Stimulated activated CD4-positive, alpha-beta T cell treated with anti-CD3 and anti-CD28 coated beads, TNF-alpha, amount 100 ng/mL, for 1 hour (primary cell): ENCODE measurements around the gene CSPG4.
A peak's percentile ranks its signal among the peaks of the same experiment; 100 is the strongest.
"Not testable (repeated sequence)": the region's sequence is repeated elsewhere in the genome, so short reads cannot be mapped to it uniquely, and the experiment has no call there.

Experiments
- DNase-seq, 3 donors: peaks; one replicate each; pipeline ENCODE4 v3.0.0-alpha.2; 2020; ENCODE audit warnings: low read depth in 3 of 3, low spot score in 1 of 3

The CSPG4 gene

DNA sequence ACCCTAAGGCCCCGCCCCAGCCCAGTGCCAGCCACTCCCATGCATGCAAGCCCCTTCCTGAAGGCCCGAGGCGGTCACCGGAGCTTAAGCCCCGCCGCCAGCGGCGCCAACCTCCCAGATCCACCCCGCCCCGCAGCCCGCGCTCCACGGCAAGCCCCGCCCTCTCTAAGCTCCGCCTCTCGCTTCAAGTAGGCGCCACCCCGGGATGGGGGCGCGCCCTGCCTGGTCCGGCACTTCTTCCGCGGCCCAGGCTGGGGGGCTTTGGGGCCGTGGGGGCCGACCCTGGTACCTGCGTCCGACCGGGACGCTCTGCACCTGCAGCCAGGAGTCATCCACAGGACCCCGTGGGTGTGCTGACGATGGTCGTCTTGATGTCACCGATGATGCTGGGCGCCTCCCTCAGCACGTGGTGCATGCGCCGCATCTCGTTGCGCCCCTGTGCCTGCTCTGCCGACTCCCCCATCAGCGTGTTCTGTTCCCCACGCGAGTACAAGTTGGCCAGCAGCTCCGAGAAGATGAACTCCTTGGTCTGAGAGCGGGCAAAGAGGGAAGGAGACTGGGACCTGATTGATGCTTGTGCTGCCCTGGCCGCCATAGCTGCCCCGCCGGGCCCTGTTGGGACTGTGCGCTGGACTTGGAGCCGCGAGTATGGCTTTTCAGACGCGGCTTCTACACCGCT, 26.1 kb upstream of the CSPG4 start:
- peak; percentile 65 to 83 (median 78) for DNase-seq

DNA sequence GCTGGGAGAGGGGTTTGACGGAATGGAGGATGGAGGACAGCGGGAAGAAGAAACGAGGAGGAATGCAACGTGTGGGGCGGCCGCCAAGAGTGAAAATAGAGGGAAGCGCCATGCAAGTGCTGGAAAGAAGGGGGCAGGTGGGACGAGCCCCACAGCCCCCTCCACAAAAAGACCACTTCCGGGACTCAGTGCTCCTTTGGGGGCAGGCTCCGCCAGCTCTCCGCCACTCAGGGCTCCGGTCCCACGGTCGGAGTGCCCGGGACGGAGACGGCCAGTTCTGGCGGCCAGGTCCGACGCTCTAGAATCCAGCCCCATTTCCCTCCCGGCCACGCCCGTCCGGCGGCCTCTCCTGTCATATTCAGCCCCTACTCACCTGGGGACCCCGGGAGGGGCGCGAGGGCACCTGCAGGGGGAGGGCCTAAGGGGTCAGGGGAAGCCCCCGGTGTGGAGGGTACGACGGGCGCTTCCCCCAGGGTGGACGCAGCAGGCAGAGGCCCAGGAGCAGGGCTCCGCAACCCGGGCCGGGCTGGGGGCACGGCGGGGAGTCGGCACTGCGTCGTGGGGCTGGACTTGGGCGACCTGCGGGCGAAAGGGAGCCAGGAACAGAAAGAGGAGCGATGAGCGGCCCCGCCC, 25.5 kb upstream of the CSPG4 start:
- DNase-seq: no peak

DNA sequence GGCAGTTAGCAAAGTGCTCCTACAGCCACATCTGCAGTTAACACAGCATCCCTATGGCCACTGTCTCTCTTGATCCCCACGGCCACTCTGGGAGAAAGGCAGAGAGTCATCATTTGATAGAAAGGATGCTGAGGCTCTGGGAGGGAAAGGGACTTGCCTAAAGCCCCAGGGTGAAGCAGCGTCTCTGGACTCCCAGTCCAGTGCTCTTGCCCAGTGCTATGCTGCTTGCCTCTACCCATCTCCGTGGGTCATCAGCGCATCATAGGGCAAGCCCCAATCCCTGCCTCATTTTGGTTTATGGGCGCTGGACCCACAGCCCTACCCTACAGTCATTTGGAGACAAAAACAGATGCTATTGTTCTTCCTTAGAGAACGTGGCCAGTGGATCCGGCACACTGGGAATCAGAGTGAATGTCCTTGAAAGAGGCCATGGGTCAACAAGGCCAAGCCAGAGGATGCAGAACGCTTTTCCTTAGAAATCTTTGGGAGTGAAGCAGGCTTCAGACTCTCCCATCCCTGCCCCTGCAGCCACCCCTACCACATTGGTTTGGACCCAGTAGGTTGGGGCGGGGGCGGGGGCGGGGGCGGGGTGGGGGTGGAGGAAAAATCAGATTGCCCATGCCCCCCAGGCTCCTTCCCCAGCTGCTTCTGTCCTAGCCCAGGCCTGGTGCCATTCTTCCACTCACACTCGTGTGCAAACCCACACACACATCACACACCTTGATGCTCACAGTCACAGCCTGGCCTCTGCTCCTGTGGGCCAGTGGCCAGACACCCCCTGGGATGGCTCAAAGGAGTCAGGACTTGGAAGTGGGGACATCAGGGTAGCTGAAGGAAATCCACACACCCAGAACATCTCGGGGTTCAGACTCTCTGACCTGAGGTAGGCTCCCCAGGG, 24.7 kb upstream of the CSPG4 start:
- not testable (repeated sequence) for DNase-seq

- no peak for DNase-seq
Measured at GRCh38 chr15:75736256-75736655, 23.6 kb upstream of the CSPG4 start.

DNA sequence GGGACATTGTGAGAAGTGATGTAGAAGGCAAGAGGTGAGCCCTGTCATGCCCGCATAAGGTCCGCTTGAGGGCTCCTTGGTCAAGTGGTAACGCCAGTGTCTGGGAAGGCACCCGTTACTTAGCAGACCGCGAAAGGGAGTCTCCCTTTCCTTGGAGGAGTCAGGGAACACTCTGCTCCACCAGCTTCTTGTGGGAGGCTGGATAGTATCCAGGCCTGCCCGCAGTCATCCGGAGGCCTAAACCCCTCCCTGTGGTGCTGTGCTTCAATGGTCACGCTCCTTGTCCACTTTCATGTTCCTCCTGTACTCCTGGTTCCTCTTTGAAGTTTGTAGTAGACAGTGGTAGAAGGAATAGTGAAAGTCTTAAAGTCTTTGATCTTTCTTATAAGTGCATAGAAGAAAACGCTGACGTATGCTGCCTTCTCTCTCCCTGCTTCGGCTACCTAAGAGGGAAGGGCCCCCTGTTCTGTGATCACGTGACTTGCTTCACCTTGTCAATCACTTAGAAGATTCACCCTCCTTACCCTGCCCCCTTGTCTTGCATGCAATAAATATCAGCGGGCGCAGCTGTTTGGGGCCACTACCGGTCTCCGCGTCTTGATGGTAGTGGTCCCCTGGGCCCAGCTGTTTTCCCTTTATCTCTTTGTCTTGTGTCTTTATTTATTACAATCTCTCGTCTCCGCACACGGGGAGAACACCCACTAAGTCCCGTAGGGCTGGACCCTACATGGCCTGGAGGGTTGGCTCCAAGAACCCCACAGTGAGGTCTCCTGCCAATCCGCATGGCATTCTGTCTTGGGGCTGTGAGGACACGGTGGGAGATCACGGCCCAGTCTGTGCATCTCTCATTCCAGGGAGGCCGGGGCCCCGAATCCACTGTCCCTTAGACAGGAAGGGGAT, 22.5 kb upstream of the CSPG4 start:
- not testable (repeated sequence) for DNase-seq

DNA sequence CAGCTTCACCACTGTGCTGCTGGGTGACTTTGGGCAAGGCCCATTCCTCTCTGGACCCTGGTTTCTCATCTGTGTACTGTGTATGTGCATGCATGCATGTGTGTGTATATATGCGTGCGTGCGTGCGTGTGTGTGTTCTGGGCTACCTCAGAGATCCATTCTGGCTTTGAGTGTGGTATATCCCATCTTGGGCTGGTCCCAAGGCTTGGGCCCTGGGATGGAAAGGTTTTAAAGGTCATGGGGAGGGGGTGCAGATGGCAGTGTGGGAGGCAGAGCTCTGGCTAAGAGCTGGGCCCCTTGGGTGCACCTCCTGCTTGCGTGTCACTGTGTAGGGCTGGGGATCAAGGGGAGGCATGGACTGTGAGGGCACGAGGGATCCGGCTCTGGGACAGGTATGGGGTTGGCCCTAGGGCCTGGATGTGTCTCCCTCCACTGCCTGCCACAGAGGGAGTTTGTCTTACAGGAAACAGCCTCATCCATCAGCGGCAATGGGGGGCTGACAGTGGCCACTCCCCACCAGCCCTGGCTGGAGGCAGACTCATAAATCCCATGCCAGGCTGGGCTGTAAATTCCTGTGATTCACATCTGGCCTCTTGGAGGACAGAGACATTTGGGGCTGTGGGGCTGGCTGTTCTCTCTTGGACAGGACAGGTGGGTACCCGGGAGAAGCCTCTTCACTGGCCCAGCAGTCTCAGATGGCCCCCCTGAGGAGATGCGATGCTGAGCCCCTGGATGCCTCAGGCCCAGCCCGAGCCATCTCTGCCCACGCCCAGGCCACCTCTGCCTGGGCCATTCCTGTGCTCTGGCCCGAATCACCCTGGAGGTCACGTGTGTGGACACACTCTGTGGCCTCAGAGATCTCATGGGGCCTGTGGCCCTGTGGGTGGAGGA, 21.4 kb upstream of the CSPG4 start:
- no peak for DNase-seq

DNA sequence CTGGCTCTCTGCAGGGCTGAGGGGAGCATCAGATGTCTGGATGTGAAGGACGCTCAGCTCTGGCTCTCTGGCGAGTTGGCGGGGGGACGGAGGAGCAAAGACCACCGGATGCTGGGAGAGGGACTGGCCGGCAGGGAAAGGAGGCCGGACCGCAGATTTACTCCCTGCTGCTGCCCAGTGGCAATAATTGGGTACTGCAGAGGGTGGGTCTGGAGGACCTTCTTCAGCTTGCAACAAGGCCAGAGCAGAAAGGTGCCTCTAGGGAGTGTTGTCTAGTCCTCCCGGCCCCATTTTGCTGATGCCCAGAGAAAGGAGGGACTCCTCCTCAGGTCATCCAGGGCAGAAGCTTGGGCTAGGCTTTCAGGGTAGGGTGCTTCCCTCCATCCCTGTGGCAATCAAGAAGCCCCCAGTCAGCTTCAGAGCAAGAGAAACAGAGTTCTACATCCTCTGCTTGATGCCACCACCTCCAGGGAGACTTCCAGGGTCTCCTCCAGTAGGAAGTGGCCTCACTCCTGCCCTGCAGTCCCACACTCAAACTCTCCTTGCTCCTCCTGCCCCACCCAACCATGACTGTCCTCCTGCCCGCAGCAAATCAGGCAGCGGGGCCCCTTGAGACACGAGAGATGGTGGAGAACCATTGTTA, 20.3 kb upstream of the CSPG4 start:
- peak in 1 of 3 donors; percentile 25 for DNase-seq

DNA sequence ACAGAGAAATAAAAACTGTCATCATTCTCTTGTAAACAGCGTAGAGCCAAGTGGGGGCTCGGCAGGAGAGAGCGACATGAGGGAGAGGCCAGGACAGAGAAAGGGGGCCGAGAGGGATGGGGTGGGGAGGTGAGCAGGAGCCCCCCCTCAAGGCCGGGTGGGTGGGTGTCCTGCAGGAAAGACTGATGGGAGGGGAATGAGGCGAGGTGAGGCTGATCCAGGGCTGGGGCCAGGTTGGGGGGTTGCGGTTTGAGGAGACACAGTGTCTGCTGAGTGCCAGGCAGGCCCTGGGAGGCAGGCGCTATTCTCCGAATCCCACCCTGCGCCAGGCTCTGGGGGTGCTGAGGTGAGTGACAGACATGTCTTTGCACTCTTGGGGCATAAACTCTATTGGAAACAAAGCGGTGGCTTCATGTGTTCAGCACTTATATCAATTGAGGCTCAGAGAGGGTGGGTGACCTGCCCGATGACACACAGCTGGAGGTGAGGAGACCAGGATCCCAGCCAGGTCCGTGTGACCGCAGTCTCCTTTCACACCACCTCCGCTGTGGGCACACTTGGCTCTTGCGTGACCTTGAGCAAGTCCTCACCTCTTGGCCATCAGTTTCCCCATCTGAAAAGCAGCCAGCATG, 19.6 kb upstream of the CSPG4 start:
- no peak for DNase-seq

DNA sequence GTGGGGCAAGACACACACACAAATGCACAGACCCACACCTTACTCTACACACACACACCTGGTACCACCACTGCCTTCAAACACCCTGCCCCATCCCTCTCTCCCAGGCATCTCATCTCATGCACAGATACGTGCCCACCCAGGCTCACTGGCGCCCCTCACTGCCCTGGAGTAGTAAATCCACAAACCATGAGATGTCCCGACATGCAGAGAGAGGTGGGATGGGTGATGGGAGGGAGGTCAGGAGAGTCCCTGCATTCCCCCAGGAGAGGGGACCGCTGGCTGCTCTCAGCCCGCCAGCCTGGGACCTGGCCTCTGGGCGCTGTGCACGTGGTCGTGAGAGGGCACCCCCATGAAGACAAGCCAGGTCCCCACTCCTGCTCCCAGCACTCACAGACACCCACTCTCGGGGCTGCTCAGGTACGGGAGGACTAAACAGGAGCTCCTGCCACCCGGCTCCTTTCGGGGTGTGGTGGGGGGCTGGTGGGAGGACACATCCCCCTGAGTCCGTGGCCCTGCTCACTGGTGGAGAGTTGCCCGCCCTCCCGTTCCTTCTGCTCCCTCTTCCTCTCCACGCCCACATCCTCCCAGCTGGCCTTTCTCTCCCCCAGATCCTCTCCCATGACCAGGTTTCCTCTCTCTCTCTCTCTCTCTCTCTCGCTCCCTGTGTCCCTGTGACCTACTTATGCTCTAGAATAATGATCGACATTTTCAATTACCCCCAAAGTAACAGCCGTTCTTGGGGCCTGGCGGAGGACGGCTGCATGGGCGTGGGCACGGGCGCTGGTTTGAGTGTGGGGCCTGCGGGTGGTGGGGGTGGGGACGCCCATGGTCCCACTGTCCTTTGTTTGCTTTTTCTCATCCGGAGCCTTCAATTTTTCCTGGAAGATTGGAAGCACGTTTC, 18.9 kb upstream of the CSPG4 start:
- DNase-seq: no peak

GRCh38 chr15:75730376-75731247, 18.0 kb upstream of the CSPG4 start:
- not testable (repeated sequence) for DNase-seq

GRCh38 chr15:75729326-75730069, 16.9 kb upstream of the CSPG4 start:
- DNase-seq: no peak

- peak in 2 of 3 donors; percentile 58 to 64 for DNase-seq
Measured at GRCh38 chr15:75727851-75728715, 15.4 kb upstream of the CSPG4 start.

GRCh38 chr15:75727031-75727531, 14.4 kb upstream of the CSPG4 start:
- no peak for DNase-seq

DNA sequence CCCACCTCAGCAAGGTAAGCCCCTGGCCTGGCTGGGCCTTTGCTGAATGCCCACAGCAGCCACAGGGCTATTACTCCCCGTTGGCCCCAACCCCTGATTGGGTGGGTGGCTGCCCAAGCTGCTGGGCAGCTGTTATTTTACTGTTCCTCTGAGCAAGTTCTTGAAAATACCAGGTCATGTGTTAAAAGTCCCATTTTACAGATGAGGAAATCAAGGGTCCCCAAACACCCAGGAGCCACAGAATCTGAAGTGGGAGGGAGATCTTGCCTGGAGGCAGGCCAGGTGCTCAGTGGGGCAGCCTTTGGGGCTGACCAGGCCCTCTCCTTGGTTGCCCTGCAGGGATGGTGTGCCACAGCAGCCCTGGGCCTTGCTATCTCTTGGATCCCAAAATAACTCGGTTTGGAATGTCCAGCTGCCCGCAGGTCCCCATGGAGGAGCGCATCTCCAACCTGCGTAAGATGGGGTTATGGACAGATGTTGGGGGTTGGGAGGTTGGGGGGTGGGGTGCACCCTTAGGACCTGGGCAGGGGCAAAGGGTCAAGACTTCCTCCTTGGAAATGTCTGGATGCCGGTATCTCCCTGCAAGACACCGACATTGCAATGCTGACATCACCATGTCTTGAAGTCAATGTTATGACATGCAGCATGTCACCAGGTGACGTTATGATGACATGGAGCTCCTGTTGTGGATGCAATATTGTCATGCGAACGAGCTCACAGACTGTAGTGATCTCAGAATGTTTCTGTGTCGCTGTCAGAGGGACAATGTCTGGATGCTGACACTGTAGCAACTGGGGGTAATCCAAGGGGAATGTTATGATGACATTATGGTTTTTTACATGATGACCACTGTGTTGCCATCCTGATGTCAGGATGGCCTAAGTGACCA, 13.3 kb upstream of the CSPG4 start:
- DNase-seq: no peak
